NCI-H2107 (cell line): ENCODE results near the gene MATK.
"Not testable (repeated sequence)": the region's sequence is repeated elsewhere in the genome, so short reads cannot be mapped to it uniquely, and the experiment has no call there.

Source experiments
- DNase-seq: peaks from one replicate; lab custom pipeline; 2025; lab: John Stamatoyannopoulos, UW

MATK gene

DNA sequence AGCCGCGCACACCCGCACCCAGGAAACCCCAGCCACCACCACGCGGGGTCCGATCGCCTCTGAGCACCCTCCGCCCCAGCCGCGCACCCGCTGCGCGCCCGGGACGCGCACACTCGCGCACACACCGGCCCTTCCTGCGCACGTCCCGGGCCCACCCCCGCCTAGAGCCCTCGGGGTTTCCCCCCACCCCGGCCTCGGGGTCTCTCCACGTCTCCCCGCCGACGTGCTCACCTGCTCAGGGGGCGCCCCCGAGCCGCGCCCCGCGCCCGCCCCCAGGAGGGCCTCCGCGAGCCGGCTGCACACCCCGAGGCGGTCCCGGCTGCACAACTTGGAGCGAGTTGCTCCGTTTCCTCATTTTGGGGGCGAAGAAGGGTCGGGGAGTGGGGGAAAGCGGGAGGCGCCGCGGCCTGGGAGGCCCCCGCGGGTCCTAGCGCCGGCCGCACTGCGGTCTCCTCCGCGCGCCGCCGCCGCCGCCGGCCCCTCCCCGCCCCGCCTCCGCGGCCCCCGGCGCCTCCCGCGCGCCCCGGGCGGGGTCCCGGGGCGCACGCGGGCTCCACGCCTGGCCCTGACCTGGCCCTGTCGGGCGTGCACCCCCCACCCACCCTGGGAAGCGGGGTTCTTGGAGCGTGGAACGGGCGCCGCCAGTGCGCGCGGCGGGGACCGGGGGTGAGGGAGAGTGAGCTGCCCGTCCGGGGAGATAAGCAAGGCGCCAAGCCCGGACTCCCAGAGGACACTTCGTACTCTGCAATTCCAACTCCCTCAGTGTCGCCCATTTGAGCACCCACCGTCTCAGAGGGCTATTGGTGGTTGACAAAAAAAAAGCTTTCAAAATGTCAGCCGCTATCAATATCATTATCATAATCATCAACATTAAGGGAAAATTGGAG lies at the start of gene MATK:
TSS of gene MATK (minus strand) at position 444 of the 887 bp plus-strand sequence. CDS start 1,246 bp downstream, outside the sequence.
- no peak for DNase-seq

DNA sequence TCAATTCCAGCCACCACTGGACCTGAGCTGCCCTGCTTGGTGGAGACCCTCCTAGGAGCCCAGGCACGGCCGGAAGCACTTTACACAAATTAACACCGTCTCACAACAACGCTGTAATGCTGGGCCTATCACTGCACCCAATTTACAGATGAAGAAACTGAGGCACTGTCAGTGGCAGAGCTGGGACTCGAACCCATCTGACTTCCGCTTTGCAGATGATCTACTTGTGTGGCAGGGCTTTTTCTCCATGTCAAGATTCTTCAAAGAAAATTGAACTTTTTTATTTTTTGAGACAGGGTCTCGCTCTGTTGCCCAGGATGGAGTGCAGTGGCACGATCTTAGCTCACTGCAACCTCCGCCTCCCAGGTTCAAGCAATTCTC lies 48.9 kb upstream of the MATK start:
- no peak for DNase-seq

DNA sequence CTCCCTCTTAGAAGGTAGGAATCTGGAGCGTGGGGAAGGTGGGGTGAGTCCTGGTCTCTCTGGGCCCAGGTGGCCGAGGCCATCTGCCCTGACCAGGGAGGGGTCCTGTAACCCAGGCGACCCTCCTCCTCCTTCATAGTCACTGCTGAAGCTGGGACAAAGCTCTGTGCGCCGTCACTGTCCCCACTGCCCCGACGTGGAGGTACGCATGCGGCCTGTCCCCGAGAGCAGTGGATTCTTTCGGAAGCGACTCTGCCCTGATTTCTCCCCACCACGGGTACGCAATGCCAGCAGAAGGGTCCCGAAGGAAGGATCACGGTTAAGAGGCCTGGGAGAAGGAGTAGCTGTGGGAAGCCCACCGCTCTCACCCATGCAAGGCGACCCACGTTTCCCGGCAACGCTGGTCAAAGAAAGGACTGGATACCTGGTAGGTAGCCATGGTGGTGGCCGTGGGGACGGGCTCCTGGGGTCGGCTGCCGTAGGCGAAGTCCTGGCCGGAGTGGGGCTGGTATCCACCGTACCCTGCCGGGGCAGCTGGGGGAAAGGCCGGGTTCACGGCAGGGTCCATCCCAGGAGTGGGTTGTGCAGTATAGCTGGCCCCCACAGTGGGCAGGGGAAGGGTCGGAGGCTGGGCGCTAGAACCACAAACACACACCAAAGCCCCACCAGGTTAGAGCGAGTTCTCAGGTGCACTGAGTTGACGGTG lies 48.3 kb upstream of the MATK start:
- no peak for DNase-seq

DNA sequence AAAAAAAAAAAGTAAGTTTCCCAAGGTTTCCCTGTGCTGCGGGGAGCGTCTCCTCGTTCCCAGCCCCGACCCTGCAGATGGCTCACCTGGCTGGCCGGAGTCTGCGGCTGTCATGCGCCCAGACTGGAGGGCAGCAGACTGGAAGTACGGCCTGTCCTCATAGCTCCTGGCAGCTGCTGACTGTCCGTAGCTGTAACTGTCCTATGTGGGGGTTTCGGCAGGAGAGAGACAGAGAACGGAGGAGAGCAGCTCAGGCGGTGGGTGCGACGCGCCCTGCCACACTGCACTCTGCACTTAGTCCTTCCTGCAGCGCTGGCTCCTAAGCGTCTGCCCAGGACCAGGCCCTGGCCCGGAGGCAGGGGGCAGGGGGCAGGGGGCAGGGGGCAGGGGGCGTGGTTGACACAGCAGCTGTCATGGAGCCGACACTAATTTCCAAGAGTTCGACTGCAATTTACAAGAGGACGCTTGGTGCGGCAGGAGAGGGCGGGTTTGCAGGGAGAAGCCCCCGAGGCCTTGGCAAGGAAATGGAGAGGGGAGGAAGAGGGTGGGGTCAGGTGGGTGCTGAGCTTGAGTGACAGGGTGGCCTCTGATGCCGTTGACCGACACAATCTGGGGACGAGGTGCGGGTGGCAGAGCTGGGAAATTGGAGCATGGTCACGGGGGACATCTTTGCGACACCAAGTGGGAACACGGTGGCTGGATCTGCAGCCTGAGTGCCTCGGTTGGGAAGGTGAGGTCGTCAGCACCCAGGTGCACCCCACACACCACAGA lies 47.6 kb upstream of the MATK start:
- DNase-seq: no peak

GRCh38 chr19:3832001-3832400 lies 45.8 kb upstream of the MATK start:
- no peak for DNase-seq

DNA sequence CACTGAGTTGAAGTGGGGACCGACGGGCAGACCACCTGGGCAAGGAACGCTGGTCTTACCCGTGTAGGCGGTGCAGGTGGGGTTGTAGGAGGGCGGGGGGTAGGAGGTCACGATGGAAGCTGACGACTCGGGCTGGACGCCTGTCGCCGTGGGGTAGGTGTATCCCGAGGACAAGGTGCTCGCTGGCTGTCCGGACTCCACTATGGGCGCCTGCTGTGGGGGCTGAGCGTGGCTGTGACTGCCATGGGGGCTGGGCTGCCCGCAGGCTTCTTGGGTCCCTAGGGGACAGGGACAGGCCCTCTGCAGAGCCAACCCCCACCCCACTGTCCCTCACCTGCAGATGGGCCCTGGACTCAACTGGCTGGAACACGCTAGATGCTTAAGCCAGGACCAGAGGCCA lies 45.4 kb upstream of the MATK start:
- DNase-seq: no peak

DNA sequence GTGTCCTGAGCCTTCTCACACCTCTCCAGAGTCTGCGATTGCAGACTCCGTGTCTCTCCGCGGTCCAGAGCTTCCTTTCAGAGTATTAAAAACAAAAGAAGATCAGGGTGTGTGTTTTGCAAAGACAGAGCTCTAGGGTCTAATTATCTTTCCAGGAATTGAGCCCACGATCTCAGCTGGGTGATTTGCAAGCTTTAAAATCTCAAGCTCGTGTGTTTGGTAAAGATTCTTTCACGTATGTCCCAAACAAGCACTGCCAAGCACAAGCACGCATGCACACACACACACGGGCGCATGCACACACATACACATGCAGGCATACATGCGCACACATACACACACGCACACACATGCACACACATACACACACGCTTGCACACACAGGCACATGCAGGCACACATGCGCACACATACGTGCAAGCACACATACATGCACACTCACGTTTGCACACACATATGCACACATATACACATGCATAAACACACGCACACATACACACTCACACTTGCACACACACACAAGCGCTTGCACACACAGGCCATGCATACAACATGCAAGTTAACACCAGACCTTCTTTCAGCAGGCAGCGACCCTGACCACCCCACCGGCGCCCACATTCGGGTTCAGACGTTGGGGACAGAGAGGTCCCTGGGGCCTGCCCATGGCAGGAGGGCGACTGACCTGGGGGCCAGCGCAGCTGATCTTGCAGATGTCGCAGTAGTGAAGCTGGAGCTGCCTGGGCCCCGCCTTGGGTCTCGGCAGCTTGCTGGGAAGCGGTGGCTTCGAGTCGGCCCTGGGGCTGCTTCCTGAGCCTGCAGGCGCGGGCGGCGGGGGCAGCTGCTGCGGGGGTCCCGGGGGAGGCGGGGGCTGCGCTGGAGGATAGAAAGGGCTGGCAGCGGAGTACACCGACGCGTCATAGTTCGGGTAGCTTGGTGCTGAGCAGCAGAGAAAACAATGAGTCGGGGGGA lies 44.7 kb upstream of the MATK start:
- no peak for DNase-seq

- no peak for DNase-seq
Measured at GRCh38 chr19:3827306-3827705, 41.1 kb upstream of the MATK start.

GRCh38 chr19:3826163-3826562 lies 40.0 kb upstream of the MATK start:
- no peak for DNase-seq

- no peak for DNase-seq
Measured at GRCh38 chr19:3825286-3825956, 39.2 kb upstream of the MATK start.

- no peak for DNase-seq
Measured at GRCh38 chr19:3823350-3823713, 37.2 kb upstream of the MATK start.

DNA sequence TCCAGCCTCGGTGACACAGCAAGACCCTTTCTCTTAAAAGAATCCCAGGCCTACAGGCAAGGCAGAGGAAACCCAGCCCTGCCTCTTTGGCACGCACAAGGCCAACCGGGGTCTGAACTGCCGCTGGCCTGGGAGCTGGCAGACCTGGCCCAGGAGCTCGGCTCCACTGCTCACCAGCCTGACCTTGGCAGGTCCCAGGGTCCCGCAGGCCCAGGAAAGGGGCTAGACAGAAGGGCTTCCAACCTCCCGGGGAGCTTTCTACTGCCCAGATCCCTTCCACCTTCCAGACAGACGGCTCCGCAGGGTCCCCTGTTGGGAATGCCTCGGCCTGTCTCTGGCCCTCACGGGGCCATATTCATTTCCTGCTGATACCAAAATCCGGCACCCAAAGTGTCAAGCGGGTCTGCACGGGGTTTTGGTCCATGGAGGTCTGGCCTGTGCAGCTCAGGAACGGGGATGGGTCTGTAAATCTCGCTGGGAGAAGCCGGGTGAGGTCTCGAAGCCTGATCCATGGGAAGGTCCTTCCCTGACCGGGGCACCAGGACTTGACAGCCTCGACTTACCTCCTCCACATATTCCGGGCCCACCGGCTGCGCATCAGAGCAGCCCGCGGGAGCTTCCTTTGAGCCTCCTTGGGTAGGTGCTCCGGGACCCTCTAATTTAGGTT lies 36.6 kb upstream of the MATK start:
- no peak for DNase-seq

GRCh38 chr19:3821857-3822364 lies 35.7 kb upstream of the MATK start:
- DNase-seq: peak; percentile 48

GRCh38 chr19:3821156-3821555 lies 35.0 kb upstream of the MATK start:
- DNase-seq: peak; percentile 20

DNA sequence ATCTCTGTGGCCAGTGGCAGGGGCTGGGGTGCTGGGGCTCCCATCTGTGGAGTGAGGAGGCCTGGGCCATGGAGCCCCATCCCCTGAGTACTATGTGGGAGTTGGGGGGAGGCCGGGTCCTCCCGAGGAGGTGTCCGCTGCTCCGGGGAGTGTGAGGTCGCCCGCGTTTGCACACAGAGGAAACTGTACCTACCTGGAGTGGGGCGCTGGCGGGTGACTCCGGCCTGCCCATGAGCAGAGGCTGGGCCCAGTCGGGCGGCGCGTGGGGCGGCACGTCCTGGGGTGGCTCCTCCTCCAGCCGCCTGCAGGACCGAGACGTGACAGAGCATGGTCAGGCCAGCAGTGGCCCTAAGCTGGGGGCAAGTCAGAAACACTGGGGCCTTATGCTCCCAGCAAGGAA lies 33.8 kb upstream of the MATK start:
- DNase-seq: no peak

DNA sequence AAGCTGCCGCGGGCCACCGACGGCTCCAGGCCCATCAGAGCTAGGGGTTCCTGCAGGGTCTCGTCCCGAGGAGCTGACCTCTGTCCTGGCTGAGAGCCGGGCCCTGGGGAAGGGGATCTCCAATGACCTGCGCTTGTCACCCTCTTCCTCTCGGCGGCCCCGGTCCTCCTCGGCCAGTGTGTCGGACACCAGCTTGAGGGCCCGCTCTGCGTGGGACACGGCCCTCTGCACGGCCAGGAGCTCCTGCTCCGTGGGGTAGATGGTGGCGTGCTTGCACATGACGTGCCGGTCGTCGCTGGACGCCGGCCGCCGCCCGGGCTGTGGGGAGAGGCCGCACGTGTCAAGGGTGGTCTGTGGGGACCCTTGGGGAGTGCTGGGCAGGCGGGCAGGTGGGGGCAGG lies 32.7 kb upstream of the MATK start:
- DNase-seq: no peak

DNA sequence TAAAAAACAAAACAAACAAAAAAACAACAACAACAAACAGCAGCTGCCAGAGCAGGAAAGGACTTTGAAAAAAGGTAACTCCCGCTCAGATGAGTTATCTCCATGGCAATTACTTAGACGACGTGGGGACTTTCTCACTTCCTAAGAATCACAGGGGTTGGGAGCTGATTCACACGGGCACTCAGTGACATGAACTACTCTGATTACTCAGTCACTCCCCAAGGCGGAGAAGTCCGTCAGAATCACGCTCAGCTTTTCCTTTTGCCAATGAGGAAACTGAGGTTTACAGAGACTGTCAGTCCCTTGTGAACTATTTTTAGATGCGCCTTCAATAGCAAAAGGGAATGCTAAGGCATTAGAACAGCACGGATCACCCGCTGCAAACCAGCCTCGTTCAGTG lies 32.3 kb upstream of the MATK start:
- no peak for DNase-seq

GRCh38 chr19:3817761-3818160 lies 31.6 kb upstream of the MATK start:
- DNase-seq: no peak

GRCh38 chr19:3816566-3817218 lies 30.5 kb upstream of the MATK start:
- DNase-seq: no peak

GRCh38 chr19:3816148-3816547 lies 30.0 kb upstream of the MATK start:
- DNase-seq: not testable (repeated sequence)
